Prostate gland (tissue), 2 donors: Measurements from ENCODE around the gene CEBPZ. TPM values are rescaled to one million over a fixed set of nuclear protein-coding genes. Genes with fewer than 3 reads are reported as not detected.

Experiments used
- DNase-seq: peaks from one replicate; pipeline ENCODE4 v3.0.0-alpha.2; 2019; ENCODE audit warnings: low spot score
- H3K27ac ChIP-seq, 2 donors: fragments of 200-600 bp; sonication (generic); 2 replicates each; pipeline ENCODE4 v1.5.1; 2017 to 2019
- H3K27me3 ChIP-seq: fragments of 200-600 bp; sonication (generic); replicated peaks from 2 replicates; pipeline ENCODE4 v1.5.1; 2019; ENCODE audit not compliant: insufficient read depth
- H3K36me3 ChIP-seq, 2 donors: fragments of 200-600 bp; sonication (generic); 1 replicate in 1 of 2; 2 replicates in 1 of 2; pipeline versions ENCODE4 v1.5.1 to v1.8.1; 2017 to 2019
- H3K4me1 ChIP-seq: fragments of 200-600 bp; sonication (generic); replicated peaks from 2 replicates; pipeline ENCODE4 v1.5.1; 2019
- H3K4me3 ChIP-seq, 2 donors: fragments of 200-600 bp; sonication (generic); 2 replicates each; pipeline ENCODE4 v1.5.1; 2017 to 2019
- H3K9me3 ChIP-seq: fragments of 200-600 bp; sonication (generic); 2 replicates; pipeline ENCODE4 v1.5.1; 2017
- POLR2A ChIP-seq: fragments of 450-650 bp; IDR thresholded peaks from one replicate; pipeline ENCODE4 v1.6.1; 2016; ENCODE audit warnings: antibody characterized with exemption, mild to moderate bottlenecking
- POLR2AphosphoS5 ChIP-seq: sonication (generic); formaldehyde crosslinking; IDR thresholded peaks from one replicate; pipeline ENCODE4 v1.6.1; 2017; ENCODE audit warnings: antibody characterized with exemption
- WGBS: methylation state at CpG from one replicate; pipeline ENCODE4 v1.1.5; 2018; 5-methylcytosine and 5-hydroxymethylcytosine counted together
- intact Hi-C: fragments of 100-400 bp; cut with DNase I; formaldehyde crosslinking; loops from one replicate; pipeline ENCODE4 v1.14.2; 2022
- total RNA-seq, 2 donors: library from RNA; depleted of rRNA; stranded (reverse); fragments of >200 nt; gene quantifications; one replicate each; pipeline ENCODE4 v1.1.0, GENCODE V29; 2016
- TF ChIP-seq, protein P1 (sequence below), 4 experiments: fragments of 200-600 bp in 2 of 4; fragments of 450-650 bp in 2 of 4; sonication (generic) in 2 of 4; IDR thresholded peaks; 1 replicate in 3 of 4; 2 replicates in 1 of 4; pipeline ENCODE4 v1.5.1; 2016 to 2019; ENCODE audit warnings: antibody characterized with exemption in 4 of 4, mild to moderate bottlenecking in 2 of 4, moderate library complexity in 2 of 4

The CEBPZ gene
- total RNA-seq, 2 donors from 2014 or later = 27.5 to 35.4 TPM

DNA sequence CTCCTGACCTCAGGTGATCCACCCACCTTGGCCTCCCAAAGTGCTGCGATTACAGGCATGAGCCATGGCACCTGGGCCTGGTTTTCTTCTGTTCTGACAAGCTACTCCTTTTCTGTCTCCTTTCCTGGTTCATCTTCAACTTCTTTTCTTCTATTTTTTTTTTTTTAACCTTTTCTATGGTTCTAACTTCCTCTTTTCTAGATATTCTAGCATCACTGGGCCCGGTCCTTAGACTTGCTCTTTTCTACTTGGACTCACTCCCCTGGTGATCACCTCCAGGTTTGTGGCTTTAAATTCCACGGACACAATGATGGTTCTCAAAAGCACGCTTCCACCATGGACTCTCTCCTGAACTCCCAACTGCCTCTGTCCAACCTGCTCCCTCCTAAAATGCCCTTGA, 76.6 kb downstream of the CEBPZ start:
- no peak for DNase-seq
- intact Hi-C loops = loop anchor here (5.0 kb wide), 1 partner anchor 78 kb away; the partner anchor contains the start of genes CEBPZ and NDUFAF7

DNA sequence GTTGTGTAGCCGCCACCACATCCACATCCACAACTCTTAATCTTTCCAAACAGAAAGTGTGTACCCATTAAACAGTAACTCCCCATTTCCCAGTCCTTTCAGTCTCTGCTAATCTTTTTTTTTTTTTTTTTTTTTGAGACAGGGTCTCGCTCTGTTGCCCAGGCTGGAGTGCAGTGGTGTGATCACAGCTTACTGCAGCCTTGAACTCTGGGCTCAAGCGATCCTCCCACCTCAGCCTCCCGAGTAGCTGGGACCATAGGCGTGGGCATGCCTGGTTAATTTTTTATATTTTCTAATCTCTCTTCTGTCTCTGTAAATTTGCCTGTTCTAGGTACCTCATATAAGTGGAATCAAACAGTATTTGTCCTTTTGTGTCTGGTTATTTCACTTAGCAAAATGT, 78.2 kb downstream of the CEBPZ start:
- H3K4me1 ChIP-seq = no peaks in the 10 kb centered on the region
- H3K36me3 ChIP-seq = no peaks in the 10 kb centered on the region
- 88% methylated on average over 5 of the region's 5 CpGs for WGBS
- H3K27ac ChIP-seq = no peak overlapping the region
- TF ChIP-seq, protein P1, sequence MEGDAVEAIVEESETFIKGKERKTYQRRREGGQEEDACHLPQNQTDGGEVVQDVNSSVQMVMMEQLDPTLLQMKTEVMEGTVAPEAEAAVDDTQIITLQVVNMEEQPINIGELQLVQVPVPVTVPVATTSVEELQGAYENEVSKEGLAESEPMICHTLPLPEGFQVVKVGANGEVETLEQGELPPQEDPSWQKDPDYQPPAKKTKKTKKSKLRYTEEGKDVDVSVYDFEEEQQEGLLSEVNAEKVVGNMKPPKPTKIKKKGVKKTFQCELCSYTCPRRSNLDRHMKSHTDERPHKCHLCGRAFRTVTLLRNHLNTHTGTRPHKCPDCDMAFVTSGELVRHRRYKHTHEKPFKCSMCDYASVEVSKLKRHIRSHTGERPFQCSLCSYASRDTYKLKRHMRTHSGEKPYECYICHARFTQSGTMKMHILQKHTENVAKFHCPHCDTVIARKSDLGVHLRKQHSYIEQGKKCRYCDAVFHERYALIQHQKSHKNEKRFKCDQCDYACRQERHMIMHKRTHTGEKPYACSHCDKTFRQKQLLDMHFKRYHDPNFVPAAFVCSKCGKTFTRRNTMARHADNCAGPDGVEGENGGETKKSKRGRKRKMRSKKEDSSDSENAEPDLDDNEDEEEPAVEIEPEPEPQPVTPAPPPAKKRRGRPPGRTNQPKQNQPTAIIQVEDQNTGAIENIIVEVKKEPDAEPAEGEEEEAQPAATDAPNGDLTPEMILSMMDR (IDR thresholded peaks at IDR 0.05) = no peak
- TF ChIP-seq POLR2AphosphoS5 (no peak), POLR2A (no peak)
- no peak overlapping the region for H3K4me3 ChIP-seq
- no peak for DNase-seq
- intact Hi-C loops = no loop called here
- H3K27me3 ChIP-seq = no peaks in the 10 kb centered on the region
- H3K9me3 ChIP-seq = no peaks in the 10 kb centered on the region

More for the DNA sequence above, 76.6 kb downstream of the CEBPZ start:
- H3K27me3 ChIP-seq = no peaks in the 10 kb centered on the region
- no peaks in the 10 kb centered on the region for H3K36me3 ChIP-seq
- H3K4me1 ChIP-seq = no peaks in the 10 kb centered on the region
- TF ChIP-seq POLR2A (no peak), POLR2AphosphoS5 (no peak)
- TF ChIP-seq, protein P1 (IDR thresholded peaks at IDR 0.05) = no peak
- H3K27ac ChIP-seq = no peak overlapping the region
- H3K9me3 ChIP-seq = no peaks in the 10 kb centered on the region
- no peak overlapping the region for H3K4me3 ChIP-seq
- WGBS = 98% methylated on average over 4 of the region's 4 CpGs

Other genes starting within 250 kb of the CEBPZ start
- gene HEATR5B, start 147.2 kb downstream of the CEBPZ start, total RNA-seq = 10 to 100 TPM; 31.1 to 37.4 TPM
- 10 to 100 TPM in 1 of 2 donors, 1 to 10 TPM in 1; 4.7 to 12.6 TPM for gene GPATCH11, start 147.1 kb downstream of the CEBPZ start, total RNA-seq
- 10 to 100 TPM; 20.8 to 32.1 TPM for gene EIF2AK2, start 74.6 kb downstream of the CEBPZ start, total RNA-seq
- gene SULT6B1, start 42.9 kb downstream of the CEBPZ start, total RNA-seq = not detected
- 10 to 100 TPM; 24.3 to 45.2 TPM for gene CEBPZOS, start 35.1 kb downstream of the CEBPZ start, total RNA-seq
- 10 to 100 TPM; 12.8 to 25.7 TPM for gene NDUFAF7, start 62 bp upstream of the CEBPZ start, total RNA-seq
- gene PRKD3, start 93.2 kb upstream of the CEBPZ start, total RNA-seq = 10 to 100 TPM; 20.3 to 41.4 TPM
- gene QPCT, start 113.0 kb upstream of the CEBPZ start, total RNA-seq = 10 to 100 TPM in 1 of 2 donors, 1 to 10 TPM in 1; 5.3 to 11.7 TPM